Sigmoid colon (tissue), 3 donors: ENCODE measurements around the gene SLC14A1.

Experiments used
- CTCF ChIP-seq, 4 experiments: fragments of 450-650 bp in 3 of 4; fragments of 200-600 bp in 1 of 4; IDR thresholded peaks; one replicate each; pipeline ENCODE4 v1.5.1; 2016 to 2019; ENCODE audit warnings: antibody characterized with exemption in 4 of 4, mild to moderate bottlenecking in 3 of 4, moderate library complexity in 2 of 4
- POLR2A ChIP-seq, 2 donors: fragments of 450-650 bp; IDR thresholded peaks; one replicate each; pipeline ENCODE4 v1.6.1; 2016; ENCODE audit warnings: antibody characterized with exemption in 2 of 2, mild to moderate bottlenecking in 2 of 2, moderate library complexity in 2 of 2

- TF ChIP-seq CTCF (IDR thresholded peaks at IDR 0.05) (no peak), POLR2A (IDR thresholded peaks at IDR 0.05) (peak in 1 of 2 donors; percentile 9)
These were observed 51.3 kb downstream of the SLC14A1 start for GRCh38 chr18:45775241-45775676.
